Measurements from ENCODE around the gene HAUS5.
"Not testable (repeated sequence)": the region's sequence is repeated elsewhere in the genome, so short reads cannot be mapped to it uniquely, and the experiment has no call there.

Gene HAUS5

GRCh38 chr19:35642312-35642711 is 29.8 kb downstream of the HAUS5 start:
- in situ Hi-C loops (cut with MboI; ENCODE audit: low sequenced_read_pairs), result no loop called here

- in situ Hi-C loops (cut with MboI; ENCODE audit: low sequenced_read_pairs), result no loop called here
Measured at GRCh38 chr19:35642798-35643254, 30.3 kb downstream of the HAUS5 start.

GRCh38 chr19:35643255-35644205 is 31.0 kb downstream of the HAUS5 start:
- in situ Hi-C loops (cut with MboI; ENCODE audit: low sequenced_read_pairs), result no loop called here

- in situ Hi-C loops (cut with MboI; ENCODE audit: low sequenced_read_pairs), result no loop called here
Measured at GRCh38 chr19:35644206-35644986, 31.9 kb downstream of the HAUS5 start.

- in situ Hi-C loops (cut with MboI; ENCODE audit: low sequenced_read_pairs), result no loop called here
Measured at GRCh38 chr19:35644987-35645679, 32.6 kb downstream of the HAUS5 start.

- in situ Hi-C loops (cut with MboI; ENCODE audit: low sequenced_read_pairs), result no loop called here
Measured at GRCh38 chr19:35645680-35646511, 33.4 kb downstream of the HAUS5 start.

- in situ Hi-C loops (cut with MboI; ENCODE audit: low sequenced_read_pairs), result no loop called here
Measured at GRCh38 chr19:35648017-35648961, 35.8 kb downstream of the HAUS5 start, which contains the start of gene COX6B1. Gene COX6B1, plus strand, starts transcription at chr19:35648323. Its CDS starts 2,921 bp downstream, at chr19:35651244.

- in situ Hi-C loops (cut with MboI; ENCODE audit: low sequenced_read_pairs), result no loop called here
Measured at GRCh38 chr19:35650581-35650980, 38.0 kb downstream of the HAUS5 start.

- in situ Hi-C loops (cut with MboI; ENCODE audit: low sequenced_read_pairs), result not testable (repeated sequence)
Measured at GRCh38 chr19:35654828-35655227, 42.3 kb downstream of the HAUS5 start.

- in situ Hi-C loops (cut with MboI; ENCODE audit: low sequenced_read_pairs), result no loop called here
Measured at GRCh38 chr19:35655600-35655999, 43.1 kb downstream of the HAUS5 start.

- in situ Hi-C loops (cut with MboI; ENCODE audit: low sequenced_read_pairs), result no loop called here
Measured at GRCh38 chr19:35656700-35657099, 44.2 kb downstream of the HAUS5 start.

- in situ Hi-C loops (cut with MboI; ENCODE audit: low sequenced_read_pairs), result no loop called here
Measured at GRCh38 chr19:35657904-35658700, 45.6 kb downstream of the HAUS5 start.

- in situ Hi-C loops (cut with MboI; ENCODE audit: low sequenced_read_pairs), result no loop called here
Measured at GRCh38 chr19:35661995-35662340, 49.4 kb downstream of the HAUS5 start.

GRCh38 chr19:35663981-35664380 is 51.4 kb downstream of the HAUS5 start:
- in situ Hi-C loops (cut with MboI; ENCODE audit: low sequenced_read_pairs), result no loop called here

GRCh38 chr19:35665157-35665556 is 52.6 kb downstream of the HAUS5 start:
- in situ Hi-C loops (cut with MboI; ENCODE audit: low sequenced_read_pairs), result no loop called here

- in situ Hi-C loops (cut with MboI; ENCODE audit: low sequenced_read_pairs), result no loop called here
Measured at GRCh38 chr19:35665604-35666003, 53.1 kb downstream of the HAUS5 start.

- in situ Hi-C loops (cut with MboI; ENCODE audit: low sequenced_read_pairs), result no loop called here
Measured at GRCh38 chr19:35666251-35666913, 53.8 kb downstream of the HAUS5 start, which contains the start of gene UPK1A. Gene UPK1A, plus strand, starts transcription at chr19:35666517. Its CDS starts 296 bp downstream, at chr19:35666813.

- in situ Hi-C loops (cut with MboI; ENCODE audit: low sequenced_read_pairs), result no loop called here
Measured at GRCh38 chr19:35669566-35669965, 57.0 kb downstream of the HAUS5 start.
